Mammary epithelial cell (primary cell): Measurements from ENCODE around the gene ANKRD39.
"Not testable (repeated sequence)": the region's sequence is repeated elsewhere in the genome, so short reads cannot be mapped to it uniquely, and the experiment has no call there.

Experiments
- CTCF ChIP-seq, 2 donors: IDR thresholded peaks in 1 of 2; conservative IDR thresholded peaks in 1 of 2; 2 replicates each; pipeline ENCODE4 v1.5.1; 2011 to 2012; ENCODE audit warnings: inconsistent platforms in 2 of 2, low read length in 2 of 2, mild to moderate bottlenecking in 2 of 2, control low read depth in 1 of 2, low read depth in 1 of 2; ENCODE audit not compliant: insufficient read depth in 1 of 2; ENCODE audit errors: extremely low read depth in 1 of 2
- EZH2 ChIP-seq: IDR thresholded peaks from 2 replicates; pipeline ENCODE4 v1.6.1; 2012; ENCODE audit warnings: low read length, inconsistent platforms, borderline replicate concordance

DNA sequence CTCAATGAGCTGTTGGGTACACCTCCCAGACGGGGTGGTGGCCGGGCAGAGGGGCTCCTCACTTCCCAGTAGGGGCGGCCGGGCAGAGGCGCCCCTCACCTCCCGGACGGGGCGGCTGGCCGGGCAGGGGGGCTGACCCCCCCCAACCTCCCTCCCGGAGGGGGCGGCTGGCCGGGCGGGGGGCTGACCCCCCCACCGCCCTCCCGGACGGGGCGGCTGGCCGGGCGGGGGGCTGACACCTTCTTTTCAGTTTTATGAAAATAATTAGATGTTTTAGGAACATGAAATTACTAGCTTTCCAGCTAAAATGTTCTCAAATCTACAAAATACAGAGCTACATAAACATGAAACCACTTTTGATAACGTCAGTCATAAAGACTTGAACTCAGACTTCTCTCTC lies 51.9 kb downstream of the ANKRD39 start:
- not testable (repeated sequence) for TF ChIP-seq CTCF (conservative IDR thresholded peaks at IDR 0.05 in 1 of 2, IDR thresholded peaks at IDR 0.05 in 1 of 2; ENCODE audit: extremely low read depth in 1 of 2, insufficient read depth in 1 of 2, low read depth in 1 of 2, low read length in 2 of 2); EZH2
